K562 (cell line): ENCODE measurements around the gene PUS3. TPM values are rescaled to one million over a fixed set of nuclear protein-coding genes. Genes with fewer than 3 reads are reported as not detected.

Experiments used
- ATAC-seq: fragments of 200-7000 bp; cut with Tn5 transposase; 3 replicates; pipeline ENCODE4 v1.9.1; 2020; ENCODE audit warnings: moderate library complexity
- BruUV-seq: library from RNA; stranded (reverse); fragments of 400-500 nt; replicated peaks from 2 replicates; lab custom pipeline; 2021; lab: Mats Ljungman, UMichigan
- CTCF ChIA-PET: fragments of 300-600 bp; formaldehyde crosslinking; extraction: SDS; loops from one replicate; lab custom pipeline; 2021; ENCODE audit warnings: low intra/inter-chr PET ratio; lab: Yijun Ruan, JAX
- POLR2A ChIA-PET: fragments of 300-600, 350-650 bp; sonication (Branson Sonifier 250); formaldehyde crosslinking; extraction: SDS; loops from one replicate; lab custom pipeline; 2021; ENCODE audit warnings: antibody characterized with exemption, inconsistent platforms; lab: Yijun Ruan, JAX
- DNase-seq, 4 experiments: peaks; one replicate each; pipeline versions ENCODE4 v3.0.0 to v3.0.0-alpha.2; 2011 to 2018; ENCODE audit warnings: low spot score in 3 of 4, mixed read lengths in 3 of 4; ENCODE audit errors: extremely low read depth in 1 of 4
- FAIRE-seq: peaks from 2 replicates; lab custom pipeline; 2011; peaks lifted over from hg19 to GRCh38; lab: Jason Lieb, UNC
- H2AFZ ChIP-seq: 2 replicates; pipeline ENCODE4 v1.6.0; 2011; ENCODE audit warnings: low read depth, low read length, control low read depth, inconsistent platforms
- H3K27ac ChIP-seq: fragments of 200-600 bp; 3 replicates; pipeline ENCODE4 v1.8.0; 2011; ENCODE audit warnings: low read depth, mild to moderate bottlenecking, control low read depth, inconsistent platforms, low read length, moderate library complexity, mixed read lengths; ENCODE audit errors: extremely low read depth
- H3K27me3 ChIP-seq, 2 experiments: fragments of 300-600 bp in 1 of 2; 2 replicates in 1 of 2; 3 replicates in 1 of 2; pipeline versions ENCODE4 v1.6.0 to v1.8.0; 2011; ENCODE audit warnings: inconsistent platforms in 2 of 2, low read length in 2 of 2, mild to moderate bottlenecking in 1 of 2, mixed read lengths in 1 of 2, moderate library complexity in 1 of 2; ENCODE audit not compliant: control insufficient read depth in 2 of 2, insufficient read depth in 2 of 2
- H3K36me3 ChIP-seq: fragments of 300-600 bp; 3 replicates; pipeline ENCODE4 v1.8.0; 2011; ENCODE audit warnings: mild to moderate bottlenecking, low read length, inconsistent platforms; ENCODE audit not compliant: control insufficient read depth, insufficient read depth
- H3K4me1 ChIP-seq, 2 experiments: fragments of 200-600 bp in 1 of 2; replicated peaks in 1 of 2; 2 replicates in 1 of 2; 3 replicates in 1 of 2; pipeline versions ENCODE4 v1.5.1 to v1.8.0; 2011; ENCODE audit warnings: inconsistent platforms in 2 of 2, low read length in 2 of 2, mild to moderate bottlenecking in 1 of 2, mixed read lengths in 1 of 2, moderate library complexity in 1 of 2; ENCODE audit not compliant: control insufficient read depth in 2 of 2, insufficient read depth in 2 of 2
- H3K4me2 ChIP-seq: 2 replicates; pipeline ENCODE4 v1.6.1; 2011; ENCODE audit warnings: low read length, control low read depth, inconsistent platforms, mixed read lengths; ENCODE audit not compliant: insufficient read depth
- H3K4me3 ChIP-seq: fragments of 200-600 bp; sonication (generic), shearing (Covaris generic); 2 replicates; pipeline ENCODE4 v1.5.1; 2016; ENCODE audit warnings: control low read depth, inconsistent platforms
- H3K79me2 ChIP-seq: fragments of 200-600 bp; 3 replicates; pipeline ENCODE4 v1.8.0; 2011; ENCODE audit warnings: low read length, inconsistent platforms; ENCODE audit not compliant: control insufficient read depth, insufficient read depth
- H3K9ac ChIP-seq, 2 experiments: 2 replicates each; pipeline versions ENCODE4 v1.6.0 to v1.6.1; 2011; ENCODE audit warnings: low read depth in 2 of 2, low read length in 2 of 2, control low read depth in 1 of 2, inconsistent platforms in 1 of 2, mild to moderate bottlenecking in 1 of 2, mixed read lengths in 1 of 2; ENCODE audit not compliant: insufficient read depth in 1 of 2
- H3K9me1 ChIP-seq: one replicate; pipeline ENCODE4 v1.6.0; 2011; ENCODE audit warnings: inconsistent platforms, mild to moderate bottlenecking, low read length, moderate library complexity; ENCODE audit not compliant: control insufficient read depth, insufficient read depth
- H3K9me3 ChIP-seq: replicated peaks from 2 replicates; pipeline ENCODE4 v1.5.1; 2011; ENCODE audit warnings: low read depth, low read length, inconsistent platforms; ENCODE audit not compliant: control insufficient read depth, insufficient read depth
- H4K20me1 ChIP-seq: replicated peaks from 2 replicates; pipeline ENCODE4 v1.6.1; 2011; ENCODE audit warnings: low read length, inconsistent platforms, mixed read lengths; ENCODE audit not compliant: control insufficient read depth, insufficient read depth
- BRD9 ChIP-seq: fragments of 450-650 bp; IDR thresholded peaks from 2 replicates; pipeline ENCODE4 v1.6.1; 2018; ENCODE audit warnings: low read depth; ENCODE audit not compliant: partially characterized antibody
- CBX2 ChIP-seq: fragments of 200-600 bp; sonication (generic); IDR thresholded peaks from one replicate; pipeline ENCODE4 v1.6.1; 2012; ENCODE audit warnings: mild to moderate bottlenecking, low read length, inconsistent platforms; ENCODE audit not compliant: insufficient read depth, poor library complexity, severe bottlenecking
- CCNT2 ChIP-seq: IDR thresholded peaks from 2 replicates; pipeline ENCODE4 v1.6.1; 2011; ENCODE audit warnings: borderline replicate concordance, low read depth, mild to moderate bottlenecking, moderate library complexity, mixed read lengths, low read length; ENCODE audit not compliant: insufficient read length; ENCODE audit errors: extremely low read depth
- CREB3 ChIP-seq: fragments of 450-650 bp; conservative IDR thresholded peaks from 2 replicates; pipeline ENCODE4 v1.6.1; 2016; ENCODE audit warnings: missing genetic modification characterization, low read depth, mild to moderate bottlenecking, missing compliant biosample characterization, moderate library complexity
- CTBP1 ChIP-seq: fragments of 450-650 bp; IDR thresholded peaks from 2 replicates; pipeline ENCODE4 v1.6.1; 2016; ENCODE audit warnings: borderline replicate concordance
- CTCF ChIP-seq, 3 experiments: IDR thresholded peaks in 2 of 3; conservative IDR thresholded peaks in 1 of 3; 2 replicates each; pipeline ENCODE4 v1.5.1; 2011 to 2012; ENCODE audit warnings: low read length in 3 of 3, mild to moderate bottlenecking in 3 of 3, control low read depth in 2 of 3, improper control_type of control experiment in 1 of 3, inconsistent platforms in 1 of 3, low read depth in 1 of 3, mixed read lengths in 1 of 3, moderate library complexity in 1 of 3; ENCODE audit not compliant: insufficient read depth in 2 of 3
- ERF ChIP-seq: fragments of 450-650 bp; formaldehyde crosslinking; IDR thresholded peaks from 2 replicates; pipeline ENCODE4 v1.4.0; 2020; ENCODE audit warnings: mild to moderate bottlenecking, mixed read lengths
- FOXK1 ChIP-seq: sonication (generic); formaldehyde crosslinking; IDR thresholded peaks from 2 replicates; pipeline ENCODE4 v1.8.0; 2022; ENCODE audit warnings: missing genetic modification reagents, mild to moderate bottlenecking, borderline replicate concordance
- HMG20B ChIP-seq: fragments of 250-450 bp; sonication (Bioruptor Pico); IDR thresholded peaks from 2 replicates; pipeline ENCODE4 v1.5.0; 2021; ENCODE audit warnings: mild to moderate bottlenecking
- JUNB ChIP-seq: fragments of 450-650 bp; formaldehyde crosslinking; conservative IDR thresholded peaks from 2 replicates; pipeline ENCODE4 v1.4.0; 2020; ENCODE audit warnings: mild to moderate bottlenecking
- MBD2 ChIP-seq: sonication (generic); IDR thresholded peaks from 2 replicates; pipeline ENCODE4 v1.6.1; 2016; ENCODE audit warnings: low read depth, borderline replicate concordance
- RBM39 ChIP-seq: fragments of 200-400 bp; formaldehyde crosslinking; optimal IDR thresholded peaks from 2 replicates; pipeline ENCODE3; 2018; ENCODE audit warnings: low read depth, low read length
- RFX5 ChIP-seq: IDR thresholded peaks from 2 replicates; pipeline ENCODE4 v1.6.1; 2011; ENCODE audit warnings: low read depth, mild to moderate bottlenecking, improper control_type of control experiment, low read length
- TRIM28 ChIP-seq: fragments of 450-650 bp; IDR thresholded peaks from 2 replicates; pipeline ENCODE4 v1.6.1; 2017
- ZNF280B ChIP-seq: fragments of 250-450 bp; sonication (Bioruptor Pico); IDR thresholded peaks from 2 replicates; pipeline ENCODE4 v1.5.1; 2021; ENCODE audit warnings: mild to moderate bottlenecking
- ZNF354B ChIP-seq: fragments of 250-450 bp; sonication (Bioruptor Pico); IDR thresholded peaks from 2 replicates; pipeline ENCODE4 v1.4.0; 2020
- ZNF586 ChIP-seq: fragments of 450-650 bp; formaldehyde crosslinking; conservative IDR thresholded peaks from 2 replicates; pipeline ENCODE4 v1.4.0; 2020; ENCODE audit warnings: mild to moderate bottlenecking, moderate library complexity
- ZNF780A ChIP-seq: fragments of 250-450 bp; sonication (Bioruptor Pico); IDR thresholded peaks from 2 replicates; pipeline ENCODE4 v1.5.0; 2021; ENCODE audit warnings: mild to moderate bottlenecking
- WGBS: fragments of 100-300 bp; shearing (Covaris generic); methylation state at CpG from one replicate; pipeline ENCODE4 v1.1.6; 2016; ENCODE audit warnings: low coverage, mixed read lengths; ENCODE audit not compliant: insufficient coverage; ENCODE audit errors: missing lambda C conversion rate; 5-methylcytosine and 5-hydroxymethylcytosine counted together
- in situ Hi-C: fragments of 300-500 bp; cut with MboI; formaldehyde crosslinking; loops from 4 replicates; pipeline ENCODE4 v1.15.0; 2018; ENCODE audit warnings: inconsistent platforms, mixed read lengths
- intact Hi-C: fragments of 100-400 bp; cut with micrococcal nuclease; formaldehyde crosslinking; loops from 2 replicates; pipeline ENCODE4 v1.14.2; 2022
- polyA plus RNA-seq, 8 experiments: library from polyadenylated mRNA; depleted of rRNA in 4 of 8; stranded (reverse) in 5 of 8; unstranded in 3 of 8; fragments of >200 nt; fragmentation: Nextera tagmentation in 2 of 8; fragmentation: Illumina TruSeq in 1 of 8; extraction: Ambion mirVana in 2 of 8; extraction: Trizol in 1 of 8; gene quantifications; 2 replicates each; pipeline versions ENCODE4 v1.2.1 to v1.2.3, GENCODE V29; 2011 to 2014; ENCODE audit warnings: inconsistent platforms in 1 of 8, missing spikeins in 1 of 8
- total RNA-seq, 7 experiments: library from RNA; depleted of rRNA in 6 of 7; stranded (reverse); fragments of >200 nt in 6 of 7; fragmentation: Illumina TruSeq in 2 of 7; extraction: Trizol in 2 of 7; gene quantifications; 2 replicates each; pipeline versions ENCODE4 v1.2.1 to v1.2.3, GENCODE V29; 2011 to 2021; ENCODE audit warnings: low replicate concordance in 1 of 7
- TF ChIP-seq, protein P1 (sequence below): sonication (generic); formaldehyde crosslinking; IDR thresholded peaks from 2 replicates; pipeline ENCODE4 v1.8.0; 2022; ENCODE audit warnings: mild to moderate bottlenecking, missing genetic modification reagents

The PUS3 gene
- total and polyA plus RNA-seq, 9 of the 15 experiments (the other 6 are each of a cell fraction or from before 2014, with no cell fraction given): 16.5 to 49.2 (median 35.9) TPM

- DNase-seq: no peak
- POLR2A ChIA-PET: interaction anchor here (0.5 to 0.7 kb wide), 2 partner anchors 128 to 560 kb away, joined by 3 to 5 read pairs; no protein-coding TSS in a partner anchor
- no peak for TF ChIP-seq TRIM28
- no peak for TF ChIP-seq CTCF (IDR thresholded peaks at IDR 0.05 in 2 of 3, conservative IDR thresholded peaks at IDR 0.05 in 1 of 3; ENCODE audit: insufficient read depth in 2 of 3, low read depth in 1 of 3, low read length in 3 of 3)
- no peak for TF ChIP-seq HMG20B
- no peak for TF ChIP-seq JUNB (CRISPR knock-in tag)
- TF ChIP-seq CREB3 (tag): no peak
- TF ChIP-seq ZNF780A: no peak
- TF ChIP-seq BRD9: no peak
- no peak for TF ChIP-seq RFX5
- TF ChIP-seq ERF (CRISPR knock-in tag): no peak
- no peak for TF ChIP-seq ZNF354B (CRISPR knock-in tag)
- TF ChIP-seq, protein P1, sequence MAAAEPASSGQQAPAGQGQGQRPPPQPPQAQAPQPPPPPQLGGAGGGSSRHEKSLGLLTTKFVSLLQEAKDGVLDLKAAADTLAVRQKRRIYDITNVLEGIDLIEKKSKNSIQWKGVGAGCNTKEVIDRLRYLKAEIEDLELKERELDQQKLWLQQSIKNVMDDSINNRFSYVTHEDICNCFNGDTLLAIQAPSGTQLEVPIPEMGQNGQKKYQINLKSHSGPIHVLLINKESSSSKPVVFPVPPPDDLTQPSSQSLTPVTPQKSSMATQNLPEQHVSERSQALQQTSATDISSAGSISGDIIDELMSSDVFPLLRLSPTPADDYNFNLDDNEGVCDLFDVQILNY (CRISPR knock-in tag): no peak
- no peak for TF ChIP-seq ZNF280B (CRISPR knock-in tag)
- no peak for TF ChIP-seq MBD2
- TF ChIP-seq CCNT2: no peak
- TF ChIP-seq CBX2: no peak
- TF ChIP-seq ZNF586 (CRISPR knock-in tag): no peak
- no peak for TF ChIP-seq FOXK1
- no peak for TF ChIP-seq RBM39
- no peak for TF ChIP-seq CTBP1
Observed at GRCh38 chr11:125951731-125952130, 48.7 kb upstream of the PUS3 start.

More at GRCh38 chr11:125951731-125952130, 48.7 kb upstream of the PUS3 start:
- no peak for FAIRE-seq
- no peak for ATAC-seq
- no peak overlapping the region for H3K27ac ChIP-seq
- intact Hi-C loops: no loop called here
- BruUV-seq: no TSS peak
- 0% methylated on average over 8 of the region's 11 CpGs for WGBS
- no peak overlapping the region for H3K9ac ChIP-seq
- H2AFZ ChIP-seq: no peak overlapping the region
- H3K9me3 ChIP-seq: no peaks in the 10 kb centered on the region
- peaks cover 0 to 14% of the 10 kb centered on the region in 2 experiments; a peak in 2 of 5 replicates for H3K4me1 ChIP-seq
- no peaks in the 10 kb centered on the region for H3K36me3 ChIP-seq
- CTCF ChIA-PET: no interaction called here
- H3K4me2 ChIP-seq: no peak overlapping the region
- in situ Hi-C loops: no loop called here
- H3K4me3 ChIP-seq: no peak overlapping the region
- H4K20me1 ChIP-seq: peaks cover 8% of the 10 kb centered on the region; the same call in 1 of the 2 replicates
- H3K9me1 ChIP-seq: peaks cover 4% of the 10 kb centered on the region
- peaks cover 64 to 87% of the 10 kb centered on the region in 2 experiments for H3K27me3 ChIP-seq
- H3K79me2 ChIP-seq: no peaks in the 10 kb centered on the region
